HG03060 (cell line): ENCODE results near the gene CASTOR2.
"Not testable (repeated sequence)": the region's sequence is repeated elsewhere in the genome, so short reads cannot be mapped to it uniquely, and the experiment has no call there.

Source experiments
- ATAC-seq: cut with Tn5 transposase; IDR thresholded peaks from one replicate; pipeline ENCODE4 v1.9.1; 2021; ENCODE audit warnings: low read depth, moderate number of reproducible peaks; ENCODE audit not compliant: unreplicated experiment

Gene CASTOR2

DNA sequence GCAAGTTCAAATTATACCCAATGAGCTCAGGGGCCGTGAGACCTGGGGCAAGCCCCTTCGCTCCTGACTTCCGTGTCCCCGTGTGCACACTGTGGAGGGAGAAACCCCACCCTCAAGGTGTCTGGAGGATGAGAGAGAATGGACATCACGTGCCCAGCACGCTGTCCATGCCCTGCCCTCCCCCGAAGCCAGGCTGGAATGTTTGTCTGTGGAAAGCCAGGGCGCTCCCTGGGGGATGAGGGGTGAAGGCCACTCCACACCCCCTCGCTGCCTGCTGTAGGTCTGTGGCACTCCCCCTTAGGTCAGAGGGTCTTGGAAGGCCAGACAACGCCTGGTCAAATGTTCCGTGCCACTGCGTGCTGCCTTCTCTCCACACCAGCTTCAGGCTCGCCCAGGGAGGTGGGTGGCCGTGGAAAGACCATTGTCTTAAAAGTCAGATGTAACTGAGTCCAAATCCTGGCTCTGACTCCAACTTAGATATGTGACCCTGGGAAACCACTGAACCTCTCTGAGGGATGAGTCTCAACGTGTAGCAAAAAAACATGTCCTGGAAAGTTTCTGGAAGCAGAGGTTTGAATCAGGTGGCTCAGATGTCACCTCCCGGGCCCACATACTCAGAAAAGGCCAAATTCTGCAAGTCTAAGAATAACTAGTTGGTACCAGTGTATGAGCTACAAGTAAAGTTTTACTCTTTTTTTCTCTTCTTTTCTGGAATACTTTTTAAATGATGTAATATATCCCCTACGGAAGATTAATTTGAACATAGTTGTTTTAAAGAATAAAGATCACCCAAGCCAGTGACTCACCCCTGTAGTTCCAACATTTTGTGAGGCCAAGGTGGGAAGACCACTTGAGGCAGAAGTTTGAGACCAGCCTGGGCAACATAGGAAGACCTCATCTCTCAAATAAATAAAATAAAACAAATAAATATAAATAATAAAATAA is 84.2 kb downstream of the CASTOR2 start:
- ATAC-seq: no peak

DNA sequence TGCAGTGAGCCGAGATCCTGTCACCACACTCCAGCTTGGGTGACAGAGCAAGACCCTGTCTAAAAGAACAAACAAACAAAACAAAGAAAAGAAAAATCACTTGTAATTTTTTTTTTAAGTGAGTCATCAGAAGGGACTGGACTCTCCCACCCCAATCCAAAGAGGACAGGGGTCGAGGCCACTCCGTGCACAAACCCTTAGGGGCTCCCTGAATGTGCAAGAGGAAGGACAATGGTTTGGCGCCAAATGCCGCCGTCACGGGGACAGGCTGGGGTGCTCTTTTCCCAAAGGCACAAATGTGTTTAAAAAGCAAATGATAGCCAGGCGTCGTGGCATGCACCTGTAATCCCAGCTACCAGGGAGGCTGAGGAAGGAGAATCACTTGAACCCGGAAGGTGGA is 85.3 kb downstream of the CASTOR2 start:
- ATAC-seq: no peak

DNA sequence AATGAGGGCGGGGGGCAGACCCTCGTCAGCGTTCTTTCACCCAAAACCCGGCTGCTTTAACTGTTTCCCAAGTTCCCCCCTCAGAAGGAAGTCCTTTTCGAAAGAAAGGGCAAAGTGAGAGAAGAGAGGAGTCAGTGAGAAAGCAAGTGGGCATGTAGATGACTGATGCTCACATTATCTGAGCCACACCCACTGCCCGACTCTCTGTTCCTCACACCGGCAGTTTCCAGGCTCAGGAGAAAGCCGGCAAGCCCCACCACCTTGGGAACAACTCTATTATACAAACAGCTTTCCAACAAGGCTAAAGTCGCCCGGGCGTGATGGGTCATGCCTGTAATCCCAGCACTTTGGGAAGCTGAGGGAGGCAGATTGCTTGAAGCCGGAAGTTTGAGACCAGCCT is 86.0 kb downstream of the CASTOR2 start:
- ATAC-seq: no peak

DNA sequence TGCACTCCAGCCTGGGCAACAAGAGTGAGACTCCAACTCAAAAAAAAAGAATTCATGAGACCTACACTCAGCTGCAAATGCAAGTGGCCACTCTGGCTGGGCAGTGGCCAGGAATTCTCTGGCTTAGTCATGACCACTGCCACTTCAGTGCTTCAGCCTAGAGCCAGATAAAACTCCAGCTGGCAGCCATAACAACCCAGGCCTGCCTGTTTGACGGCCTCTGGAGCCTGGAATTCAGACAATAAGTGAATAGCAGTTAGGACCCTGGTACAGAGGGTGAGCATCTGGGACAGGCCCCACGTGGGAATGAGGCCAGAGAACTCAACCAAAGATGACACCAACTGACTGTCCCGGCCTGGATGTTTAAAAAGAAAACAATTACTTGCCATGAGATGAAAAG is 90.2 kb downstream of the CASTOR2 start:
- ATAC-seq: no peak

DNA sequence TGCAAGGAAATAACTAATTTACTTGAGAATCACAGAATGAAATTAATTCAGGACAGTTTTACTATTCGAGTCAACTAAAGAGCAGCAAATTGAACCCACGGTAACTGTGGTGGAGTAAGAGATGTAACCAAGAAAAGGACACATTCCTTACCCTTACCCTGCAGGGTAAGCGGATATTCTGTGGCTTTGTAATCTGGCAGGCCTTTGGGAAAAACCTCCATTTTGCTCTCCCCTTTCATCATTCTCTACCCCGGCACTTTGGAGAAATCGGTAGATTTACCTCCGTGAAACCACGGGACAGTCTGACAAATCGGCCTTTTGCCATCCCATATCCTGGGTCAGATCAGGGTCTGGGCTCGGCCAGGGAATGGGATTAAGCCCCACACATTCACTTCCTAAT is 90.7 kb downstream of the CASTOR2 start:
- no peak for ATAC-seq

DNA sequence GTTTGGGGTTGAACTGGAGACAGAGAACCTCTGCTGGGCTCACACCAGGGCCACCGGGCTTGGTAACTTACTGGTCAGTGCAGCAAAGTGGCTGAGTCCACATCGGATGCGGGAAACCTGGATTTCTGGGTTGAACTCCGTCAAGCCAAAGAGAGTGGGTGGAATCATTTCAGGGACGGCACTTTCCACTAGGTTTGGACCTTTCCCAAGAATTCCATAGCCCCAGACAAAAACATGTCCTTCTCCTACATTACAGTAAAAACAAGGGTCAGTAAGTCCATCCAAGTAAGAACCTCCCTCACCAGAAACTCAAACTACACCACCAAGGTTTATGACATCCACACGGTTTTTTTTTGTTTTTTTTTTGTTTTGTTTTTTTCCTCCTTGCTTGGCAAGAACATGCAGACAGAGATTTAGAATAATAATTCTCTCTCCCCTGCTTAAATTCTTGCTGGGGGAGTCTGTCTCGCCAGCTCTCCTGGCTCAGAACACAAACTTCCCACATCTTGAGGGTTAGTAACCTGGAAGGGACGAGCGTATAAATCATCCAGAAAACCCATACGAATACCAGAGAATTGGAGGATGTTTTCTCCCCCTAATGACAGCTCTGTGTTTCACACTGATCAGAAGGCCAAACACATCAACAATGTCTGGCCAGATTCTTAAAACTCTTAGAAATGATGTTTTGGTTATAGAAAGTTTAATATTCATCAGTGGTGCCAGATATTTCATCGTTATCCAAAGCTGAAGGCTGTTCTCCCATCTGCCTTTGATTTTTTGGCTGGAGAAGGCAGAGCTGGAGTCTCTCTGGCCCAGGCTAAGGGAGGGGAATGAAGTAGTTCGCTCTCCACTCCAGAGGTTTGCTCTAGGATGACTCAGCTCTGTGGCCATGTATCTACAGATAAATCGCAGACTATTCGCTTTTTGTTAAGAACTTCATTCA is 91.6 kb downstream of the CASTOR2 start:
- no peak for ATAC-seq

DNA sequence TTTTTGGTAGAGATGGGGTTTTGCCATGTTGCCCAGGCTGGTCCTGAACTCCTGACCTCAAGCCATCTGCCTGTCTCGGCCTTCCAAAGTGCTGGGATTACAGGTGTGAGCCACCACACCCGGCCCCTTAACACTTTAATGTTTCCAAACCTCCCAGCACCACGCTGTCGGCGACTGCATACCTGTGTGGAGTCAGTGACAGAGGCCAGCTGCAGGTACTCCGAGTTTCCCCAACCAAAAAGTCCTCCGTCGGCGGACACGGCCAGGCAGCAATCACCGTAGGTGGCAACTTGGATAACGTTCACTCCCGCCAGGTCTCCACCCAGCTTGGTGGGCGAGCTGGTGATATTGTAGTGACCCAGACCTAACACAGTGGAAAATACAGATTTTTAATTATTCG is 93.9 kb downstream of the CASTOR2 start:
- ATAC-seq: no peak

DNA sequence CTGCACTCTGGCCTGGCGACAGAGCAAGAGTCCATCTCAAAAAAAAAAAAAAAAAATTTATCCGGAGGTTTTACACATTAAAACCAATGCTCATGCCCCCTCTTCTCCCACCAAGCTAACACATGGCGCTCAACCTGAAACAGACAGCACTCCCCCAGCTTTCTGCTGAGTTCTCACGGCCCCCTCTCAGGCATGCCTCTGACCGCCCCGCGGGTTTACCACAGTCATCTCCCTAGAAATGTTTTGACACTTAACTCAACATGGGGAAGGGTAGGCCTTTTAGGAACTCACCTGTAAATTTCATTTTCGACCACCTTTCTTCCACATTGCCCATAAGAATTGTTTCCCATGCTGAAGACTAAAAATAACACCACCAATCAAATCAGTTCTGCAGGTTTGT is 99.8 kb downstream of the CASTOR2 start:
- no peak for ATAC-seq

DNA sequence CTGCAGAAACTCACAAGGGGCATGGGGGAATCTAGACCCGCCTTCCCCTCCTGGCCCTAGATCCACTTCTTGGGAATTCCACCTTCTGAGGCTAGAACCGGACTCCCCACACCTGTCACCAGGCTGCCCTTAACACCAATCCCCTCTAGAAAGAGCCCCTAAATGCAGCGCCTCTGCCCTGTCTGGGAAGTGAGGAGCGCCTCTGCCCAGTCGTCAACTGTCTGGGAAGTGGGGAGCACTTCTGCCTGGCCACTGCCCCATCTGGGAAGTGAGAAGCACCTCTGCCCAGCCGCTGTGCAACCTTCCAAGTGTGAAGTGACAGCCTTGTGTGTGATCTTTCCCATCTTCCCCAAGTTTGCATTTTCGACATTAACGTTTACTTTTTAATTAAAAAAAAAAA is 100.3 kb downstream of the CASTOR2 start:
- ATAC-seq: no peak

DNA sequence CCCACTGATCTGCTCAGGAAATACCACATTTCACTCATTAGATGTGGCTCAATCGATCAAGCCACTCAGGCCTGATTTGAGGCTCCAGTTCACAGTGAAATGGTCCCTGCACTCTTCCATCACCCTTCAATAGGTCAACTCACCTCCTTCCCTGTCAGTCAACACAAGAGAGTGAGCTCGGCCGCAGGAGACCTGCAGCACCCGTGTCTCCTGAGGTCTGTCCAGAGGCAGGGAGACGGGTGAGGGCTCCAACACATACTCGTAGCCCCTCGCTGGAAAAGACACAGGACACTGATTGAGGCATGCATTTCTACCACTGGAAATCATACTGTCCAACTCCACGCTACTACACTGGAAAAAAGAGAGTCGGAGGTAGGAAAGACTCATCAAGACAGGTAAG is 102.0 kb downstream of the CASTOR2 start:
- ATAC-seq: no peak

DNA sequence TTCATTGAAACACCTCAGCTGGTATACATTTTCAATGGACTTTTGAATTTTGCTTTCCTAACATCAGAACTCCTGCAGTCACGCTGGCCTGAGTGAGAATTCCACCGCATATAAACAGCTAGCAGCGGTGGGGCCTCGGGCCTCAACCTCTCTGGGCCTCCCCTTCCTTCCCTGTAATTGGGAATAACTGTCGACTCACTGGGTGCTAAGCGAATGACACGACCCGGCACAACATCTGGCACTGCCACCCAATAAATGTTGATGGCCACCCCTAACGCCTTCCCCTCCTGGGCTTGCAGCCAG is 108.4 kb downstream of the CASTOR2 start:
- ATAC-seq: no peak

DNA sequence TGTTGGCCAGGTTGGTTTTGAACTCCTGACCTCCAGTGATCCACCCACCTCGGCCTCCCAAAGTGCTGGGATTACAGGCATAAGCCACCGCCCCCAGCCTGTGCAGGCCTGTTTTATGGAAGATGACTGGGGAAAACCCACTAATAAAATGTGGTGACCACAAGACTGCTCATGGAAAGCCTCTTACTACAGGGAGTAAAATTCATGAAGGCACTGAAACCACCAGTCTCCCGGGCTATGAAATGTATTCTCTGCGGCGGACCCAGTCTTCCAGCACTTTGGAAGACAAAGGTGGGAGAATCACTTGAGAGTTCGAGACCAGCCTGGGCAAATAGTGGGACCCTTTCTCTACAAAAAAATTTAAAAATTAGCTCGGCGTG is 109.7 kb downstream of the CASTOR2 start:
- not testable (repeated sequence) for ATAC-seq
